Activated gamma-delta T cell treated with anti-CD3 and anti-CD28 coated beads, Interleukin-2, amount 50 U/mL, for 16 hours (primary cell): Measurements from ENCODE around the gene MRPL2.

Source experiments
- DNase-seq: peaks from one replicate; pipeline ENCODE4 v3.0.0-alpha.2; 2020; ENCODE audit warnings: low read depth

Gene MRPL2

DNA sequence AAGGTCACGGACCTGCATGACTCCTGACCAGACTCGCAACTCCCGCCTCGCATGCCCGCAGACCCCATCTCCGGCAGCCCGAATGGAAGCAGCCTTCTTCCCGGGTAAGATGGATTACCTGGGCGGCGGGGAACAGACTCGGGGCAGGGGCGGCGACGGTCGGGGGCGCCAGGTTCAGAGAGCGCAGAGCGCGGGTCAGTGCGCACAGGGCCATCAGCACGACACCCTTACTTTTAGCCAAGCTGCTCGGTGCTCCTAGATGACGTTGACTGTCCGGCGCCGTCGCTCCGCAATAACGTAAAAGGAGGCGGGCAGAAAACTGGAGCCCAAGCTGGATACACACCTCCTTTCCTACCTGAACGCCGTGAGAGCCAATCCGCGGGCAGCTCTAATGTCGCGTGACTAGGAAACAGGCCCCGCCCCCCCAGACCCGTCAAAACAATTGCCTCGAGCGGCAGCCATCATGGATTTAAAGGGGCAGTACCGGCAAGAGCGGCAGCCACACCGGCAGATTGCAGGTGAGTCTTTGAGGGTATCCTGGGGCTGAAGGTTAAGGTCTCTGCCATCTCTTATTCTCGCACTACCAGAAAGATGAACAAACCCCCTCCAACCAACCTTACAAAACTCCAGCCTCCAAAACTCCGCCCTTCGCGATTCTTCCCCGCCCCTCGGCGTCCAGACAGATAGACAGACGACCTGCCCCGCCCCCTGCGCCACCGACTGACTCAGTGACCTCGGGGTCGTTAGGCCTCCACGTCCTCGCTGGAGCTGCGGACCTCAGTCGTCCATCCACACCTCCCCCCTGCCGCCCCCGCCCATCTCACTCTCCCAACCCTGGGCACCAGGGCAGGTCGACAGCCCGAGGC is at the start of gene MRPL2, which contains the start of gene KLC4:
TSS of gene MRPL2 (minus strand) at position 267 of the 866 bp plus-strand sequence. CDS start at position 214, 53 bp downstream.
TSS of gene KLC4 (plus strand) at position 464 of the 866 bp plus-strand sequence. CDS start 1,705 bp downstream, outside the sequence.
- peak; percentile 95 for DNase-seq

DNA sequence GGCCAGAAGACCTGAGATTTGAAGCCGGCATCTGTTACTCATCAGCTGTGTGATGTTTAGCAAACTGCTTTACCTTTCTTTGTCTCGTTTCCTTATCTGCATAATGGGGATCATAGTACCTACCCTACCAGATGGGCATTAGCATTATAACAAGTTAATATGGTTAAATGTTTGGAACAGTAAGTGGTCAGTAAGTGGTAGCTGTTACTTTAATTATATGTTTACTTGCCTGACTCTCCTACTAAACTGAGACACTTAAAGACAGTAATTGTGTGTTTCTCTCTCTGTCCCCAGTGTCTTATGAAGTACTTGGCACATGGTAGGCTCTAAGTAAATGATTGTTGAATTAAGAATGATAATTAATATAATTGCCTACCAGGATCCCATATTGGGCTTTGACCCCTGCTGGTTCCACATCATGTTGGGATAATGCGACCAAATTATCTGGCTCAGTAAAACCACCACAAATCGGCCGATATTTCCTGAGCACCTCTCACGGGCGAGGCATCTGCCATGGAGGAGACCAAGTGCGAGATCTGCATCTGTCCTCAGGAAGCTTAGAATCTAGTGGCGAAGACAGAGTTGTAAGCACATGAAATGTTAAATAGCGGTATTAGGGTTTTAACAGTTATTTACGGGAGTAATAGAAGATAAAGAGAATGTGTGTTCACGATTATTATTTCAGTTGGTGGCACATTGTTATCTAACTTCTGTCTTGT is 48.3 kb upstream of the MRPL2 start:
- no peak for DNase-seq

DNA sequence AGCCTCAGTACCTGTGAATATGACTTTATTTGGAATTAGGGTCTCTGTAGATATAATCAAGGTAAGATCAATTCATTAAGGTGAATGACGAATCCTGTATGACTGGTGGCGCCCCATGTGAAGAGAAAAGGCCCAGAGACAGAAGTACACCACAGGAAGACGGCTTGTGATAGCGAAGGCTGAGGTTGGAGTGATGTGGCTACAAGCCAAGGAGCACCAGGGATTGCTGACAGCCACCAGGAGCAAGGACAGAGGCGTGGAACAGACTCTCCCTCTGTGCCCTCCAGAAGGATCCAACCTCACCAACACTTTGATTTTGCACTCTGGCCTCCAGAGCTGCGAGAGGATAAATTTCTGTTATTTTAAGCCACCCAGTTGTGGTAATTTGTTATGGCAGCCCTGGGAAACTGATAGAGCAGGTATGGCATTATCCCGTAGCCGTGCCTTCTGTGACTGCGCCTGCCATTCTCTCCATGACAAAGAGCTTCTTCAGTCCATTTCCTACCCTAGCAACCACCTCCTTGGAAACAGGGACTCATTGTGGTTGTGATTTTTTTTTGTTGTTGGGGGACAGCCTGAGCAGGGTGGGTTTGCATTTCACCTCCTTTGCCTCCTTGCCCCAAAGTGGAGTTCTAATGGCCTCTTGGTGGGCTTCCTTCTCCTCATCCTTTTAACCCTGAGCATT is 46.4 kb upstream of the MRPL2 start:
- no peak for DNase-seq

DNA sequence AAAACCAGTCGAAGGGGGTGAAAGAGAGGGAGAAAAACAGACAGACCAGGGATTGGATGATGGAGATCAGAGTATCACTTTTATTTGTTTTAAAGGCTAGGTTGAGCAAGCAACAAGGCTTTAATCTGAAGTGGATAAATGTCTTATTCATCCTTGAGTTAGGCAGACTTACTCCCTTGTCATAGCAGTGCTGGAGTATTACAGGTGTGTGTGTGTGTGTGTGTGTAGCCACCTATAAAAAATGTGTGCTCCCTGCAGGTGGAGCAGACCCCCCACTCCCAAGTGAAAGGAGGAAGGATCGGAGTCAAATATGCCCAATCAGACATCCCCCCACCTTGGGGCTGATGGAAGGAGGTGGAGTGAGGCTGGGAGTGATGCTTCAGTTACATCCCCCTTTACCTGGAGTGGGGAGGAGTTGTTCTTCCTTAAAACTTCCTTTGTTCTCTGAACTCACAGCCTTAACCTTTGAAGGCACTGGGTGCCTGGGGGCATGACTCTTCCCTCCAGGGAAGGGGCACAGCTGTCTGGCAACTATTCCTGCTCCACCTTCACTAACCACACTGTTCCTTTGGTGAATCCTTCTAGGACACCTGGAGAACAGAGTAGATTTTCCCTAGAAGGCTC is 44.1 kb upstream of the MRPL2 start:
- DNase-seq, result no peak

DNA sequence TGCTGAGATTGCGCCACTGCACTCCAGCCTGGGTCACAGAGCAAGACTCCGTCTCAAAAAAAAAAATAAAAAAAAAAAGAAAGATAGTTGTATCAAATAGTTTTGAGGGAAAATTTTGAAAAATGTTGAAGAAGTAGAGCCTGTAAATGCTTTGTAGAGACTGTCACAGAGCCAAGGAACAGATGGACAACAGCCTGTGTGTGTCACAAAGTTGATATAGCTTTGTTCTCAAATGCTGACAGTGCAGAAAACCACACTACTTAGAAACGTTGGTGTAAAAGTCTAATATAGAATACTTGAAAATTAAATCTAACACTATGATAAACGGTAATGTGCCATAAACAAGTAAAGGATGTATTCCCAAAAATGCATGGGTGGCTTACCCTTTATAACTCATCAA is 42.3 kb upstream of the MRPL2 start:
- no peak for DNase-seq

DNA sequence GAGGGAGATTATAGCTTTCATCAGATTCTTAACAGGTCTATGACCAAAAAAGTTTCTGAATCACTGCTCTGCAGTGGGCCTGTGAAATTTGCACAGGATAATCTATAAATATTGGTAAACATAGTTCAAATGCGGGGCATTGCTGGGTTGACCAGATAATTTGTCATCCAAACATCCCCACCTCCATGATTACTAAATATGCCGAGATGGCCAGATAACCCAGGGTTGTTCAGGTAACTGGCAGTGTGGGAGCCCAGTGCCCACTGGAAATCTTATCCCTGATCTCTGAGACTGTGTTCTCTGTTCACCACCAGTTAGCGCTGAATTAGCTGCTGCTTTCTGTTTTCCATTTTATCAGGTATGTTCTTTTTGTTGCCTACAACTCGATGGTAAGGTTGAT is 38.3 kb upstream of the MRPL2 start:
- no peak for DNase-seq

DNA sequence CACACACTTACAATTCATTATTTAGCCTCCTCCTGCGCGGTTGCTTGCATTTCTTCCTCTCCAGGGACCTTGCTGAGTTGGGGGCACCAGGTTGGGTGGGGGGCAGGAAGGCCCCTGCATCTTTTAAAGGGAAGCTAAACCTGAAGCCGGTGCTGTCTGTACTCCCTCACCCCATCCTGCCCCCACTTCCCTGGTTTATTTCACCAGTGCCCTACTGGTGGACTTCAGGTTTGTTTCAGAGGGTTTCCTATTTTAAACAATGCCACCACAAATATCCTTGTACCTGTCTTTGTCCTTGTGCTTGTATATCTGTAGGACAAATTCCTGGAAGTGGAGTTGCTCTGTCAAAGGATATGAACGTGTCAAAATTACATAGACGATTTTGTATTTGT is 37.9 kb upstream of the MRPL2 start:
- DNase-seq, result no peak

DNA sequence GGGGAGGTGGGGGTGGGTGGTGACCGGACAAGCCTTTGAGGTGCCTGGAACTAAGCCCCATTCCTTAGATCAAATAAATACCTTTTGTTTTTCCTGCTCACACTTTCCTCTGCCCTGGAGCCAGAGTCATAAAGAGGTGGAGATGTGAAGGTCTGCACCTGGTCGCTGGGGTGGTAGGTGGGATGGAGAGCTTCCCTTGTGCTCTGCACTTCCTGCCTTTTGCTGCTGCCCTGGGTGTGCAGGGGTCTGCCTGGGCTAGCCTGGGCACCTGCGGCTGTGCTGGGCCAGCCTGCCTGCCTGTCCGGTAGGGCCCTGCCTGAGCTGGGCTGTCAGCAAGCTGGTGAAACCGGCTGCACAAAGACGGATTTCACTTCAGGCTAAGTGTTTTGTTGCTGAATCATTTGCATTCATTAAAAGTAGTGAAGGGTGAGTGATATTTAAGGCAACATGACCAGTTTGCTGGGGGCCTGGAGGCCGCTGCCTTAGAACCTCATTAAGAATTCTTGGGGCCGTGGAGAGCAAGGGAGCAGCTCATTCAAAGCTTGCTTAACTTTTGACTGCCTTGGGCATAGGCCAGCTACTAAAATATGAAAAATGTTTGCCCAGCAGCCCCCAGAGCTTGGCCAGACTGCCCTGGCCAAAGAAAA is 37.3 kb upstream of the MRPL2 start:
- no peak for DNase-seq

DNA sequence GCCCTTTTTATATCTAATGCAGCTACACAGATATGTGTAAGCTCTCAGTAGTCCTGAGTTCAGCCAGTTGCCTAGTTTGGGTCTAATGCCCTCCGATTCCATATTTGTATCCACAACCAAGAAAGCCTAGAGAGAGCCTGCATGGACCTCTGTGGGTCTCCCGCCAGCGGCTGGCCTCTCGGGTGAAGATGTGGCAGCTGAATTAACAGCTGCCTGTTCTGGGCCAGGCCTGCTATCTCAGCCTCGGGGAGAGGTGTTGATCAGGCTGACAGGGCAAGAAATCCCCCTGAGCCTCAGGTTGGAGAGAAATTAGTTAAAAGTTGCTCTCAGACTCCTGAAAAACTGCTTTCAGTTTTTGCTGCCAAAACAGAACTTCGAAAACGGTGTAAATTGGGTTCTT is 36.7 kb upstream of the MRPL2 start:
- DNase-seq, result no peak

DNA sequence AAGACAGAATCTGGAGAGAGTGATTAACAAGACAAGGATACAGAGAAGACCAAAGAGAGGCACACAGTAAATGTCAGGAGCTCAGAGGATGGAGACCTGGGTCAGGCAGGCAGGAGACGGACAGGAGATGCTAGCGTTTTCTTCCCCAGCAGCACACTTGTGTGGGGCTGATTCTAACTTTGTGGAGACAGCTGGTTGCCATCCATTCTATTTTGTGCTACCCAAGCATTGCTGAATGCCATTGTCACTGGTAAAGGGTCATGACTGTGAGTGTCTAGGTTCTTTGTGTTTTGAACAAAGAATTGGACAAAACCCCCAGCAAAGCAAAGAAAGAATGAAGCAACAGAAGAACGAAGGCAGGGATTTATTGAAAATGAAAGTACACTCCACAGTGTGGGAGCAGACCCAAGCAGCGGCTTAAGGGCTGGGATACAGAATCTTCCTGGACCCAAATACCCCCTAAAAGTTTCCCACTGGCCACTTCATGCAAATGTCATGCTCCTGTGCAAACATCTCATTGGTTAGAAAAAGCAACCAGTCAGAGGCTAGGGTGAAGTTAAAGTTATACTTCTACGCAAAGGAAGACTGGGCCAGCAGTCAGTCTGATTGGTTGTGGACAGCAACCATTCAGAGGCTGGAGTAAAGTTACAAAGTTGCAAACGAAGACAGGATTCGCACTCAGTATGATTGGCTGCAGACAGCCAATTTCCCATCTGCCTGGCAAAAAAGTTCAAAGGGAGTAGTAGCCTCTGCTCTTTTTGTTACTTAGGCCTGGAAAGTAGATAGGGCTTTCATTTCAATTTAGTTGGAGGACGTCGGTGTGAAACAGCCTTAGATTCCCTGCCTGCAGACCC is 34.4 kb upstream of the MRPL2 start:
- no peak for DNase-seq

DNA sequence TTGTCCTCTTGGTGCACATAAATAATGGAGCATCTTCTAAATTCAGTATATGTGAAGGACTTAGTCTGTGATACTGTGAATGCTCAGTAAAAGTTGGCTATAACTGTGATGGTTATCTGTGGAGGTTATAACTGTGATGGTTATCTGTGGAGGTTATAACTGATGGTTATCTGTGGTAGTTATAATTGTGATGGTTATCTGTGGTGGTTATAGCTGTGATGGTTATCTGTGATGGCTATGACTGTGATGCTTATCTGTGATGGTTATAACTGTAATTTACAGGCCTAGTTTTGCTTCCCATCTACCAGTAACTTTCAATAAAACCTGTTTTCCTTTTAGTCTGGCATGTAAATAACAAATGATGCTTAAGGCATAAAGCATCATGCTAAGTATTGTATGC is 33.4 kb upstream of the MRPL2 start:
- DNase-seq, result no peak

DNA sequence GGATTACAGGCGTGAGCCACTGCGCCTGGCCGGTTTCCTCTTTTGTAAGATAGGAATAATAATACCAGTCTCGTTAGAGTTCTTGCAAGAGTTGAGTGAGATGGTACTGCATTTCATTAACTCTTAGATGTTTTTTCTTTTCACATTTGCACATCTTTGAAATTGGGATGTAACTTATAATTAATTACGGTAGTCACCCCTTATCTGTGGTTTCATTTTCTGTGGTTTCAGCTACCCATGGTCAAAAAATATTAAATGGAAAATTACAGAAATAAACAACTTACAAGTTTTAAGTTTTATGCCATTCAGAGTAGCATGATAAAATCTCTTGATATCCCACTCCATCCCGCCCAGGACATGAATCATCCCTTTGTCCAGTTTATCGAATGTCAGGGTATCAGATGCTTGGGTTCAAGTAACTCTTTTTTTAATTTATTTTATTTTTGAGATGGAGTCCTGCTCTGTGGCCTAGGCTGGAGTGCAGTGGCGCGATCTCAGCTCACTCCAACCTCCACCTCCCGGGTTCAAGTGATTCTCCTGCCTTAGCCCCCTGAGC is 32.3 kb upstream of the MRPL2 start:
- no peak for DNase-seq

DNA sequence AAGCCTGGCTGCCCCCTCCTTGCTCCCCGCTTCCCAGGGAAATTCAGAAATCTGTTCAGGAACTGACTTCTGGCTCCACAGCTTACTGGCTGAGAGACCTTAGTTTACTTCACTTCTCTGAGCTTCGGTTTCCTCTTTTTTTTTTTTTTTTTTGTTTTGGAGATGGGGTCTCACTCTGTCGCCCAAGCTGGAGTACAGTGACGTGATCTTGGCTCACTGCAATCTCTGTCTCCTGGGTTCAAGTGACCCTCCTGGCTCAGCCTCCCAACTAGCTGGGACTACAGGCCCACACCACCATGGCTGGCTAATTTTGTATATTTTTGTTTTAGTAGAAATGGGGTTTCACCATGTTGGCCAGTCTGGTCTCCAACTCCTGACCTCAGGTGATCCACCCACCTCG is 31.8 kb upstream of the MRPL2 start:
- DNase-seq, result no peak

DNA sequence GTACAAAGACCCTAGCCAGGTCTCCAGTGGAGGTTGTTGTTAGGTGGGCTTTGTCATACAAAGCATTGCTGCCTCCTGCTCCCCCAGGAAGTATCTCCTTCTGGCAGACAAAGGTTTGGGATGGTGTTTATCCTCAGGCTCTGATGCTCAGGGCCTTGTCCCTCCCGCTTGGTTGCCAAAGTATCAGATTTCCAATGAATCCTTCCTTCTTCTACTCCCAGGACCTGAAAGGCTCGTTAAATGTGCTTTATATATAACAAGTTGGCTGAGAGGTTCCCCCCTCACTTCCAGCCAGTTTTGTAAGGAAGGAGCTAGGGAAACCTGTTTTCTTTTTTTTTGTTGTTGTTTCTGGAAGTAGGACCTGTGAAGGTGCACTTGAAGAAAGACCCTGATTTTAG is 31.3 kb upstream of the MRPL2 start:
- no peak for DNase-seq

DNA sequence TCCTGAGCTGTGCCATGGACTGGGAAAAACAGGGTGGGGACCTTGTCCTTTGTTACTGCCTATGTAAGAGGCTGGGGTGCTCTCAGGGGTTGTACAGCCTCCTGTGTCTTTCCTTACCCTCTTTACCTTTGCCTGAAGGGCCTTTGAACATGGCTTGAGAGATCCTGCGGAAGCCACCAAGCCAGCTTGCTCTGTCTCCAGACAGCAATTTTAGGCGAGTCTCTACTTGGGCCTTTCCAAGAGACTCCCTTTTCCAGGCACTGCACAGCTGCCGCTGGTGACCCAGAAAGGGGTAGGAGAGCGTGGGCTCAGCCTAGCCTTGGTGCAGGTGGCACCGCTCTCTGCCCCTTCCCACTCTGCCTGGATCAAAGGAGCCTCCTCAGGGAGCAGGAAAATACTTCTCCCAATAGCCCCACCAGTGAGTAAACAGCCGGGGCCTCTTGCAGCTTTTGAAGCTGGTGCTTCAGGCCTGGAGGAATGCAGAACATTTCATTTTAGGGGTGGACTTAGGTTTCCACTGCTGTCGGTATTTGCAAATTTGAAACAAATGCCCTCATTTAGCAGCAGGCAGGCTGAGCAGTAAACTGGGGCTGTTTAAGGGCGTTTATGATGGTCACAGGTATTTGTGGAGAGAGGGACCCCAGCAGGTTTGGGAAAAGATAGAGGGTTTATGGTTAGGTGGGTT is 30.8 kb upstream of the MRPL2 start:
- no peak for DNase-seq

DNA sequence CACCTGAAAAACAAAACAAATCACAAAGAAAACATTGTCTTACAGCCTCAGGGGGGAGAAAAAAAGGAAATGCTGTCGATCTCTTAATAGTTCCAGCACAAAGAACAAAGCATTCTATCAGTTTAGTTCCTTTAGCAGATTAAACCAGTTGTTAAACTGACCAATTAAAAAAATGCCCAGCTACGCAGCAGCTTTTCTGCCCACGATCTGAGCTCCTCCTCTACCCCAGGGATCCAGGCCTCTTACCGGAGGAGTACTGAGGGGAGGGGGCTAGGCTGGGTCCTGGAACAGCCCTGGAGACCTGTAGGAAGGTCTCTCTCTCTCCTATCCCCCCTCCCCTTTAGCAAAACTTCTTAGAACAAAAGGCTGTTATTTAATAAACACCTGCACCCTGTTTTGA is 30.2 kb upstream of the MRPL2 start:
- DNase-seq, result no peak

DNA sequence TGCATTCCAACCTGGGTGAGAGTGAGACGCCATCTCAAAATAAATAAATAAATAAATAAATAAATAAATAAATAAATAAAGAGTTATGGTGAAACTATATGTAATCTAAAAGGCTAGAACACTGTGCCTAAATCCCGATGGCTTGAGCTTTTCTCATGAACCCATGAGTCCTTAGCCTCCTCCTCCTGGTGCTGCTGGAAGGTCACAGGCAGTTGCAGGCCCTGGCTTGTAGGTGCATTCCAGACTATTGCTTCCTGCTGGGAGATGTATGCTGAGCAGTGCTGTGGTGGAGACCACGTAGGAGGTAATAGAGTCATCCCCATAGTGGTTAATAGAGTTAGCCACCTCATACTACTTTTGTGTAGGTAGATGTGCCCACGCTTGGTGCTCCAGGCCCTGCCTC is 29.4 kb upstream of the MRPL2 start:
- DNase-seq, result no peak

DNA sequence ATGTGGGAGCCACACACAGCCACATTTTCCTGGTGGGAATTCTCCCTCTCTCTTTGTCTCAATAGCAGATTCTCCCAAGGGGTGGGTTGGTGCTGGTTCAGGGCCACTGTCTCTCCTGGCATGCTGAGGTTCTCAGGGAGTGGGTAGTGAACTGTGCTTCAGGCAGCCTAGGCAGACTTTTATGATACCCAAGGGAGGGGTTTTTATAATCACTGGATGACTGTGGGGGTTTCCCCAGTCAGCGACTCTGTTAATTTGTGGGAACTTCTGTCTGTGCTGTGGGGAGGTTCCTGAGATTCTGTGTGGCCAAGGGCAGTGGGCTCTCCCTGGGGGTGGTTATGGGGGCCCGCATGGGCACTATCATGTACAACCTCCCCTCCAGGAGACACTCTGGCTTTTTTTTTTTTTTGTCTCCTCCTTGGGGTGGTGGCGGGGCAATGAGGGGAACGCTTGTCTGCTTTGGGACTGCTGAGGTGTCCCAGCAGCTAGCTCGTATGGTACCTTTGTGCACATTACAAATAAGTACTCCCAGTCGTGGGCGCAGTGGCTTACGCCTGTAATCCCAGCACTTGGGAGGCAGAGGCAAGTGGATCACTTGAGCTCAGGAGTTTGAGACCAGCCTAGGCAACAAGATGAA is 26.9 kb upstream of the MRPL2 start:
- DNase-seq, result no peak
